Germinal center (tissue), 1 donor: ENCODE data around the gene HNRNPDL.
A peak's percentile ranks its signal among the peaks of the same experiment; 100 is the strongest.
"Not testable (repeated sequence)": the region's sequence is repeated elsewhere in the genome, so short reads cannot be mapped to it uniquely, and the experiment has no call there.

Source experiments
- DNase-seq: peaks from one replicate; pipeline ENCODE4 v3.0.0; 2012; ENCODE audit warnings: mixed read lengths, low spot score

Gene HNRNPDL

GRCh38 chr4:82430193-82430963 is at the start of gene HNRNPDL, which contains the start of gene ENOPH1:
Gene HNRNPDL (minus strand): TSS chr4:82430462. CDS start chr4:82429690, 772 bp downstream.
Gene ENOPH1 (plus strand): TSS chr4:82430590. CDS start chr4:82430830, 240 bp downstream.
- DNase-seq: peak; percentile 96

DNA sequence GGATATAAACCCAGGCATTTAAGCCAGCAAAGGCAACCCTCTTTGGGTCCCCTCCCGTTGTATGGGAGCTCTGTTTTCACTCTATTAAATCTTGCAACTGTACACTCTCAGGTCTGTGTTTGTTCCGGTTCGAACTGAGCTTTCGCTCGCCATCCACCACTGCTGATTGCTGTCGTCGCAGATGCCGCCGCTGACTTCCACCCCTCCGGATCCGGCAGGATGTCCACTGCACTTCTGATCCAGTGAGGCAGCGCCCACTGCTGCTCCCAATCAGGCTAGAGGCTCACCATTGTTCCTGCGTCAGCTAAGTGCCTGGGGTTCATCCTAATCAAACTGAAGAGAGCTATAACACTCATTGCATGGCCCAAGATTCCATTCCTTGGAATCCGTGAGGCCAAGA is 49.3 kb upstream of the HNRNPDL start:
- DNase-seq: no peak

DNA sequence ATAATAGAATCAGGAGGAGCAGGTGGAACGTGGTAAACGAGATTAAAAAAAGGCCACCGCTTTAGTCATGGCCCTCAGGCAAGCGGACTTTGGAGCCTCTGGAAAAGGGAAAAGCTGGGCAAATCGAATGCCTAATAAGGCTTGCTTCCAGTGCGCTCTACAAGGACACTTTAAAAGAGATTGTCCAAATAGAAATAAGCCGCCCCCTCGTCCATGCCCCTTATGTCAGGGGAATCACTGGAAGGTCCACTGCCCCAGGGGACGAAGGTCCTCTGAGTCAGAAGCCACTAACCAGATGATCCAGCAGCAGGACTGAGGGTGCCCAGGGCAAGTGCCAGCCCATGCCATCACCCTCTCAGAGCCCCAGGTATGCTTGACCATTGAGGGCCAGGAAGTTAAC is 47.2 kb upstream of the HNRNPDL start:
- not testable (repeated sequence) for DNase-seq

GRCh38 chr4:82475931-82476330 is 45.7 kb upstream of the HNRNPDL start:
- DNase-seq: not testable (repeated sequence)

- DNase-seq: no peak
These were observed 43.4 kb upstream of the HNRNPDL start for GRCh38 chr4:82473621-82474164.

- DNase-seq: not testable (repeated sequence)
These were observed 42.8 kb upstream of the HNRNPDL start for GRCh38 chr4:82473080-82473479.

DNA sequence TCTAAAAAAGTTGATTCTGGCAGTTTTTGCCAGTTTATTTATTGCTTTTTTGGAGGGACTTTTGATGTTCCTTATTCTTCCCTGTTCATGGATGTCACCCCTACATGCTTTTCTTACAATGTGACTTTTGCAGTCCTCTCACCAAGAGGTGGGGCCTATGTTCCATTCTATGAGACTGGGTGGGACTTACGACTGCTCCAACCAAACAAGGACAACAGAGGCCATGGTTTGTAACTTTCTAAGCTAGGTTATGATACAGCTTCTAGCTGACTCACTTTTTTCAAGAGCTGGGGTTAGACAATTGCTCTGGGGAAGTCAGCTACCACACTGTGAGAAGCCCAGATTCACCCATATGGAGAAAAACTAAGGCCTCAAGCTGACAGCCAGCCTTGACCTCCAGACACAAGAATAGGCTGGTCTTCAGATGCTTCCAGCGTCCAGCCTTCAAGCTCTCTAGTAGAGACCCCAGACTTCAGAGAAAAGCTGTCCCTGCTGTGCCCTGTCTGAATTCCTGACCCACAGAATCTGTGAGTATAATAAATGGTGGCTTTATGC is 39.6 kb upstream of the HNRNPDL start:
- DNase-seq: no peak

- no peak for DNase-seq
These were observed 37.2 kb upstream of the HNRNPDL start for GRCh38 chr4:82467471-82467870.

DNA sequence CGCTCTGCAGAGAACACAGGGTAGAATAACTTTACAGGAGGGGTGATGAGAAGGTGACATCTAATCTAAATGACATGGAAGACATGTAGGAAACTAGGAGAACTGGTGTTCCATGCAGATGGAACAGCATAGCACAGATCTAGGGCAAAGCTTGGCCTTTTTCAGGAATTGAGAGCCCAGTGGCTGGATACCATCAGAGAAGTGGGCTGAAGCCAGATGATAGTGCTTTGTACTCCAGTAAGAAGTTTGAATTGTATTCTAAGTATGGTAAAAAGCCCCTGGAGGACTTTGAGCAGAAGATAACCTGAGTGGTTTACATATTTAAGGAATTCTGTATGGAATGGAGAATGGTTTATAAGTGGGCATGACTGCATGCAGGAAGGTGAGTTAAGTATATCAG is 33.0 kb upstream of the HNRNPDL start:
- DNase-seq: no peak

DNA sequence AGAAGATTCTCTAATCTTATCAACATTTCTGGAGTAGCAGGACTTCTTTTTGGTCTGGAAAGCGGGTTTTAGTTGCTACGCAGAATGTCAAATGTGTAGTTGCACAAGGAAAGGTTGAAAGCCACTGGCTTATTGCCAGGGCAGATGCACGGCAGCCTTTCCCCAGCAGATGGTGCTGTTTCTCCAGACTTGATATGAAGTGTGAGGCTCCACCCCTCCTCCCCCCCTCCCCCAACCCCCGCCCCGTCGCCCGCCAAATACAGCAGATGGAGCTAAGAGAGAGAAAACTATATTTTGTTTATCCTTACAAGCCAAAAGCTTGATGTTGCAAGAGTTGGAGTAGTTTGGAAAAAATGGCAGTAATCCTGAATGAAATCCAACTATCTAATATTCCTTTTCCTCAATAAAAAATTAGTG is 32.2 kb upstream of the HNRNPDL start:
- peak; percentile 88 for DNase-seq

- DNase-seq: no peak
These were observed 31.4 kb upstream of the HNRNPDL start for GRCh38 chr4:82461710-82462109.

DNA sequence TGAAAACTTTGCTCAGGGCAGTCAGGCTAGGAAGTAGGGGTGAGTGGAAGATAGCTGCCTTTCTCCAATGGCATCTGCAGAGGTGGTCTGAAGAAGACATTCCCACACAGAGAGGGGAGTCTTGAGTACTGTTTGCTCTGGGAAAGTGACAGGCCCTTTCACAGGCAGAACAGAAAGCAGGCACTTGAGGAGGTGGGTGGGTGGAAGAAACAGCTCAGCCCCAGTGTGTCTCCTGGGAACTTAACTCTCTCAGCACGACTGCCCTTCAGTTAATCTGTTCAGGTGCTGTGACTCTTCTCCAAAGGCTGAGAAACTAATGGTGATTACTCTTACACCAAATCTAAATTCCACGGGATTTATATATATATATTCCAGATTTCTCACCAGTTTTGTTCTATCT is 28.5 kb upstream of the HNRNPDL start:
- DNase-seq: no peak

DNA sequence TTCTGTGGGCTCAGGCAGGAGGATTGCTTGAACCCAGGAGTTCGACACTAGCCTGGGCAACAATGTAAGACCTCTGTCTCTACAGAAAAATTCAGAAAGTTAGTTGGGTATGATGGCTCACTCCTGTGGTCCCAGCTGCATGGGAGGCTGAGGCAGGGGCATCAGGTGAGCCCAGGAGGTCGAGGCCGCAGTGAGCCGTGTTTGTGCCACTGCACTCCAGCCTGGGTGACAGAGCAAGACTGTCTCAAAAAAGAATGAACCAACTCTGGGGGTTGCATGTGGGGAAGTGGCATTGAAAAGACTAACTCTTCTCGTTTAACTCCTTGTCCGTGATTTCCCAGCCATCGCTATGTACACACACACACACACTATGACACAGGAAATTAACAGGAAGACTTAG is 27.0 kb upstream of the HNRNPDL start:
- DNase-seq: no peak

- no peak for DNase-seq
These were observed 21.8 kb upstream of the HNRNPDL start for GRCh38 chr4:82452026-82452425.

DNA sequence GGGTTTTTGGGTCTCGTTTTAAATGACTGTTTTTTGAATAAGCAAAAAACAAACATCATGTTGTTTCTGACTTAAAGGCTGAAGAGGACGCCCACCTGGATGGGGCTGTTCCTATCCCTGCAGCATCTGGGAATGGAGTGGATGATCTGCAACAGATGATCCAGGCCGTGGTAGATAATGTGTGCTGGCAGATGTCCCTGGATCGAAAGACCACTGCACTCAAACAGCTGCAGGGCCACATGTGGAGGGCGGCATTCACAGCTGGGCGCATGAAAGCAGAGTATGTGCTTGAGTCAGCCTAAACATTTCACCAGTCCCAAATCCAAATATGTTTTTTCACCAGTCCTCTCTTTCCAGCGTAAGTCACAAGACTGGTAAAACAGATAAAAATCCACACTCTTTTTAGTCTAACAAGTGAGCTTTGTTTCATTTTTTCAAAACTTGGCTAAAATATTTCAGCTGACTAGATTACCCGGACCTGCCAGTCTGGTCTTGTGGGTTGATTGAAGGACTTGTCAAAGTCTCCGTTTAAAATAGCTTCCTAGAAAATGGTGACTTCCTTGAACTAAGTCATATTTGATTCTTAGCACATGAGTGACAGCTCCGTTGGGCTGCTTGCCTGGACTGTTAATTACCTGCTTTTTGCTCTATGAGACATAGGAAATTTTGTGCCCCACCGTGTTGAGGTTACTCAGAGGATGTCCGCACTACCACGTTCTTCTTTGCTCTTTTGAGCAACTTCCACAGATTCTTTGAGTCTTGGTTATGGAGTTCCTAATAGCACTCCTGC is 20.9 kb upstream of the HNRNPDL start:
- no peak for DNase-seq

DNA sequence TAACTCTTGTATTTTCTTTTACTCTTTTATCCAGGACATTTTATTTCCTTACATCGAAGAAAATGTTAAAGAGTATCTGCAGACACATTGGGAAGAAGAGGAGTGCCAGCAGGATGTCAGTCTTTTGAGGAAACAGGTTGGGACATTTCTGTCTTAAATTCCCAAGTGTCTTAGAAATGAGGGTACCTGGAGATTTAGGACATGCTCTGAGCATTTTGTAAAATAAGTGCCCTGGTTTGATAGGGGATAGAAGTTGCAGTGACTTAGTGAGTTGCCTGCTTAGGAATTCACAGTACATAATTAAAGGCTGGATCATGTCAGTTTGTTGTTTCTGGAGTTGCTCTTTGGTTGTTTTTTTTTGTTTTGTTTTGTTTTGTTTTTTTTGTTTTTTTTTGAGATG is 17.6 kb upstream of the HNRNPDL start:
- DNase-seq: no peak

DNA sequence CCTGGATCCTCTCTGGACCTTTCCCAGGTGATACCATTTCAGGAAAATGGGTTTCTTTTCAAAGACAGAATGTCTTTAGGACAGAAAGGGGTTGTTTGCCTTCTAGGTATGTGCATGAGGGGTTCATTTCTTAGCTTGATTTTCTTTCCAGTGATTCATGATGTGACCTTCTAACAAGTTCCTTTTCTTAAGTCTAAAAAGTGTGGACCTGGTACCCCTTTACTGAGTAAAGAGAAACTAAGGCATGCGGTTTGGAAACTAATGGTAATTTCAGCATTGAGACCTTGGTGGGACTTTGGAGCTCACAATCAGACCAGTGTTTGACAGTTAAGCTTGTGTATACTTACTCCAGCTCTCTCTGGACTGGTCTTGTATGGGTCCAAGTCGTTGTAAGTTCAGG is 8.8 kb upstream of the HNRNPDL start:
- DNase-seq: no peak

- DNase-seq: no peak
These were observed 7.2 kb upstream of the HNRNPDL start for GRCh38 chr4:82437285-82438005.

- DNase-seq: no peak
These were observed 6.5 kb upstream of the HNRNPDL start for GRCh38 chr4:82436780-82437179.

GRCh38 chr4:82436130-82436529 is 5.9 kb upstream of the HNRNPDL start:
- DNase-seq: no peak

DNA sequence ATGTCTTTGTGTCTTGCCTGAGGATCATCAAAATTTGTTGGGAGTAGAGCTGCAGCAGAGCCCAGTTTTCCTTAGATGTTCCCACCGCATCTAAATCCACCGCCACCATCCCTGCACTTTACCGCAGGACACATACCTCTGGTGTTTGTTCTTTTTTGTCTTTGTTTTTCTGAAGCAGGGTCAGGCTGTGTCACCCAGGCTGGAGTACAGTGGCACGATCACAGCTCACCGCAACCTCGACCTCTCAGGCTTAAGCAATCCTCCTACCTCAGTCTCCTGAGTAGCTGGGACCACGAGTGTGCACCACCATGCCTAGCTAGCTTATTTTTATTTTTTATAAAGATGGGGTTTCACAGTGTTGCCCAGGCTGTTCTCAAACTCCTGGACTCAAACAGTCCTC is 4.7 kb upstream of the HNRNPDL start:
- no peak for DNase-seq

- no peak for DNase-seq
These were observed 3.5 kb upstream of the HNRNPDL start for GRCh38 chr4:82433791-82434190.
